CD4-positive, alpha-beta T cell (primary cell): Measurements from ENCODE around the gene FAM241A. TPM values are rescaled to one million over a fixed set of nuclear protein-coding genes. Genes with fewer than 3 reads are reported as not detected.

Experiments used
- ATAC-seq: fragments of 200-7000 bp; cut with Tn5 transposase; one replicate; pipeline ENCODE4 v1.10.0; 2022; ENCODE audit warnings: mild to moderate bottlenecking; ENCODE audit not compliant: poor library complexity
- CTCF ChIA-PET: fragments of 350-600 bp; sonication (Branson Sonifier 250); formaldehyde crosslinking; loops from one replicate; lab custom pipeline; 2021; ENCODE audit warnings: antibody characterized with exemption, inconsistent platforms; lab: Charles Lee
- POLR2A ChIA-PET: fragments of 350-600 bp; sonication (Branson Sonifier 250); formaldehyde crosslinking; loops from one replicate; lab custom pipeline; 2021; ENCODE audit warnings: antibody characterized with exemption, inconsistent platforms; lab: Charles Lee
- DNase-seq, 14 experiments: peaks; one replicate each; pipeline ENCODE4 v3.0.0-alpha.2; 2013 to 2020; ENCODE audit warnings: mixed read lengths in 2 of 14
- H3K27ac ChIP-seq, 2 donors: one replicate each; pipeline versions ENCODE4 v1.5.1 to v1.7.0; 2013; ENCODE audit warnings: low read length in 2 of 2, low read depth in 1 of 2, mild to moderate bottlenecking in 1 of 2
- H3K27me3 ChIP-seq, 2 experiments: 1 replicate in 1 of 2; 2 replicates in 1 of 2; pipeline versions ENCODE4 v1.6.1 to v1.7.0; 2013; ENCODE audit warnings: low read length in 2 of 2, control low read depth in 1 of 2, mild to moderate bottlenecking in 1 of 2, moderate library complexity in 1 of 2; ENCODE audit not compliant: insufficient read depth in 2 of 2, control insufficient read depth in 1 of 2
- H3K36me3 ChIP-seq: one replicate; pipeline ENCODE4 v1.6.1; 2013; ENCODE audit warnings: low read length, control low read depth; ENCODE audit not compliant: insufficient read depth
- H3K4me1 ChIP-seq: one replicate; pipeline ENCODE4 v1.6.1; 2013; ENCODE audit warnings: low read length, control low read depth; ENCODE audit not compliant: insufficient read depth
- H3K4me3 ChIP-seq: one replicate; pipeline ENCODE4 v1.5.1; 2013; ENCODE audit warnings: mild to moderate bottlenecking, low read length, moderate library complexity
- H3K9me3 ChIP-seq, 2 experiments: 1 replicate in 1 of 2; 2 replicates in 1 of 2; pipeline versions ENCODE4 v1.6.1 to v1.7.0; 2013; ENCODE audit warnings: low read length in 2 of 2, mild to moderate bottlenecking in 2 of 2, control low read depth in 1 of 2, moderate library complexity in 1 of 2; ENCODE audit not compliant: control insufficient read depth in 1 of 2, insufficient read depth in 1 of 2
- H3K27ac Mint-ChIP-seq: one replicate; pipeline ENCODE4 v1.8.0; 2020; ENCODE audit warnings: mixed read lengths
- H3K27me3 Mint-ChIP-seq: one replicate; pipeline ENCODE4 v1.8.0; 2021; ENCODE audit warnings: mixed read lengths
- H3K36me3 Mint-ChIP-seq: one replicate; pipeline ENCODE4 v1.8.0; 2021; ENCODE audit warnings: low read depth, mixed read lengths
- H3K4me1 Mint-ChIP-seq: one replicate; pipeline ENCODE4 v1.8.0; 2021; ENCODE audit warnings: low read depth, mixed read lengths
- H3K4me3 Mint-ChIP-seq: one replicate; pipeline ENCODE4 v1.8.0; 2020; ENCODE audit warnings: mild to moderate bottlenecking, mixed read lengths
- H3K9me3 Mint-ChIP-seq: one replicate; pipeline ENCODE4 v1.8.0; 2020; ENCODE audit warnings: mixed read lengths
- intact Hi-C, 2 experiments: fragments of 100-400 bp; cut with DNase I in 1 of 2; cut with micrococcal nuclease in 1 of 2; formaldehyde crosslinking; loops; one replicate each; pipeline versions ENCODE4 v1.15.1 to v1.9.0; 2023 to 2025; cut with DNase I, micrococcal nuclease
- total RNA-seq, 174 experiments: library from RNA in 2 of 174; stranded (reverse) in 2 of 174; gene quantifications; one replicate each; pipeline ENCODE4 v1.2.3 and lab custom pipeline; 2021 to 2026
- TF ChIP-seq, protein P1 (sequence below): fragments of 200-600 bp; IDR thresholded peaks from one replicate; pipeline ENCODE4 v1.8.0; 2022; ENCODE audit warnings: antibody characterized with exemption, mild to moderate bottlenecking

The FAM241A gene
- total RNA-seq, 2 experiments from 2014 or later: 0.74 to 1.1 TPM

DNA sequence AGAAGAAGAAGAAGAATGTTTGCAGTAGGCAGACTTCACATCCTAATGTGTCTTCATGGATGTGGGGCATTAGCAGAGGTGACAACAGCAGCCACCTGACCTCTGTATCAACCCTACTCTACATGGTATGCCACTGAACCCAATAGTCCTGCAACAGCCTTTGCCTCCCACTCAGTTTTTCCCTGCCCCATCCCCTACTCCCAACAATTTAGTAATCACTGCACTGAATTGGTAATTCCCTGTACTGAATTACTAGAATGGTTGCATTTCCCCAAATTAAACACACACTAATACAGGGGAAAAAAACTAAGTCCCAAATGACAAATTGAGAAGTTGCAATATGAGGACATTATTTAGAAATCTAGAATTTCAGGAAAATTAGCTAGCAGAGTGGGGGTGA is 31.4 kb upstream of the FAM241A start:
- no peak overlapping the region for H3K4me3 ChIP-seq
- H3K36me3 ChIP-seq: no peaks in the 10 kb centered on the region
- no peaks in the 10 kb centered on the region for H3K36me3 Mint-ChIP-seq
- no peak overlapping the region for H3K4me3 Mint-ChIP-seq
- H3K27ac ChIP-seq: no peak overlapping the region
- H3K4me1 Mint-ChIP-seq: no peaks in the 10 kb centered on the region
- intact Hi-C loops: no loop called here
- no peaks in the 10 kb centered on the region for H3K4me1 ChIP-seq
- H3K27me3 Mint-ChIP-seq: no peaks in the 10 kb centered on the region
- CTCF ChIA-PET: no interaction called here
- no peaks in the 10 kb centered on the region for H3K9me3 Mint-ChIP-seq
- no peak for DNase-seq
- no peak overlapping the region for H3K27ac Mint-ChIP-seq
- H3K27me3 ChIP-seq: no peaks in the 10 kb centered on the region
- TF ChIP-seq, protein P1, sequence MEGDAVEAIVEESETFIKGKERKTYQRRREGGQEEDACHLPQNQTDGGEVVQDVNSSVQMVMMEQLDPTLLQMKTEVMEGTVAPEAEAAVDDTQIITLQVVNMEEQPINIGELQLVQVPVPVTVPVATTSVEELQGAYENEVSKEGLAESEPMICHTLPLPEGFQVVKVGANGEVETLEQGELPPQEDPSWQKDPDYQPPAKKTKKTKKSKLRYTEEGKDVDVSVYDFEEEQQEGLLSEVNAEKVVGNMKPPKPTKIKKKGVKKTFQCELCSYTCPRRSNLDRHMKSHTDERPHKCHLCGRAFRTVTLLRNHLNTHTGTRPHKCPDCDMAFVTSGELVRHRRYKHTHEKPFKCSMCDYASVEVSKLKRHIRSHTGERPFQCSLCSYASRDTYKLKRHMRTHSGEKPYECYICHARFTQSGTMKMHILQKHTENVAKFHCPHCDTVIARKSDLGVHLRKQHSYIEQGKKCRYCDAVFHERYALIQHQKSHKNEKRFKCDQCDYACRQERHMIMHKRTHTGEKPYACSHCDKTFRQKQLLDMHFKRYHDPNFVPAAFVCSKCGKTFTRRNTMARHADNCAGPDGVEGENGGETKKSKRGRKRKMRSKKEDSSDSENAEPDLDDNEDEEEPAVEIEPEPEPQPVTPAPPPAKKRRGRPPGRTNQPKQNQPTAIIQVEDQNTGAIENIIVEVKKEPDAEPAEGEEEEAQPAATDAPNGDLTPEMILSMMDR: no peak
- POLR2A ChIA-PET: no interaction called here
- H3K9me3 ChIP-seq: no peaks in the 10 kb centered on the region
- no peak for ATAC-seq

DNA sequence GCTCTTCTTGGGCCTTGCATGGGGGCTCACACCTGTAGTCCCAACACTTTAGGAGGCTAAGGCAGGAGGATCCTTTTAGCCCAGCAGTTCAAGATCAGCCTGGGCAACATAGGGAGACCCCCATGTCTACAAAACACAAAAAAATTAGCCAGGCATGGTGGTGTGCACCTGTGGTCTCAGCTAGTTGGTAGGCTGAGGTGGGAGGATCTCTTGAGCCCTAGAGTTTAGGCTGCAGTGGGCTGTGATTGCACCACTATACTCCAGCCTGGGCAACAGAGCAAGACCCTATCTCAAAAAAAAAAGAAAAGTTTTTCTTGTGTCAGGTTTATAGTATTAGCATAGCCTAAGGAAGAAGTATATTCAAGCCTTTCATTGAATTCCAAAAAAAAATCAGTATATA is 30.8 kb upstream of the FAM241A start:
- H3K27me3 ChIP-seq: no peaks in the 10 kb centered on the region
- Mint-ChIP-seq H3K4me1 (peaks cover 3% of the 10 kb centered on the region), H3K9me3 (no peaks in the 10 kb centered on the region), H3K36me3 (no peaks in the 10 kb centered on the region), H3K4me3 (no peak overlapping the region), H3K27me3 (no peaks in the 10 kb centered on the region), H3K27ac (no peak overlapping the region)
- no peak overlapping the region for H3K4me3 ChIP-seq
- no peaks in the 10 kb centered on the region for H3K9me3 ChIP-seq
- H3K36me3 ChIP-seq: no peaks in the 10 kb centered on the region
- H3K27ac ChIP-seq: no peak overlapping the region
- ChIA-PET CTCF (interaction anchor here (1.0 kb wide), 1 partner anchor 24 kb away, joined by 3 read pairs; no protein-coding TSS in a partner anchor), POLR2A (no interaction called here)
- ATAC-seq: no peak
- no peak for DNase-seq
- TF ChIP-seq, protein P1: no peak
- H3K4me1 ChIP-seq: peaks cover 2% of the 10 kb centered on the region
- intact Hi-C loops: no loop called here

DNA sequence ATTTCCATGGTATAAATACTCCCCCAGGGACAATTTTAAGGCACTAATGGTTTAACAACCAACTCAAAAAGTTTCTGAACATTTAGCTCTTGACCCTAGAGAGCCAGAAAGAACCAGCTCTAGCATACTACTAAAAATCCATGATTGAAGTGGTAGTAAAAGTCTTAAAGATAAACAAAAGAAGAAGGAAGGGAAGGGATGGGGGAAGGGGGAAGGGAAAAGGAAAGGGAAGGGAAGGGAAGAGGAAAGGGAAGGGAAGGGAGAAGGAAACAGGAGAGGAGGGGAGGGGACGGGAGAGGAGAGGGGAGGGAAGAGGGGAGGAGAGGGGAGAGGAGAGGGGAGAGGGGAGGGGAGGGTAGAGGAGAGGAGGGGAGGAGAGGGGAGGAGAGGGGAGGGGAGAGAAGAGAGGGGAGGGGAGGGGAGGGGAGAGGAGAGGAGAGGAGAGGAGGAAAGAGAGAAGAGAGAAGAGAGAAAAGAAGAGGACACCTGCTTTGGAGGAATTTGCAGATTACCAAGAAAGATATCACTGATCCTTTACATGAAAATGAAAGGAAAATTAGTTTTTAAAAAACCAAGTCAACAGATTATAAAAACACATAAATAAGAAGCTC is 26.4 kb upstream of the FAM241A start:
- no peak overlapping the region for H3K27ac Mint-ChIP-seq

More for the DNA sequence above, 26.4 kb upstream of the FAM241A start:
- Mint-ChIP-seq H3K4me3 (no peak overlapping the region), H3K9me3 (peaks cover 2% of the 10 kb centered on the region), H3K4me1 (peaks cover 11% of the 10 kb centered on the region), H3K27me3 (no peaks in the 10 kb centered on the region), H3K36me3 (no peaks in the 10 kb centered on the region)
- CTCF ChIA-PET: no interaction called here
- TF ChIP-seq, protein P1: no peak
- intact Hi-C loops: no loop called here
- peaks cover 0 to under 1% of the 10 kb centered on the region in 2 experiments for H3K27me3 ChIP-seq
- H3K4me3 ChIP-seq: no peak overlapping the region
- no peak for DNase-seq
- H3K9me3 ChIP-seq: no peaks in the 10 kb centered on the region
- POLR2A ChIA-PET: no interaction called here
- H3K4me1 ChIP-seq: peaks cover 3% of the 10 kb centered on the region
- H3K27ac ChIP-seq: no peak overlapping the region
- no peak for ATAC-seq
- no peaks in the 10 kb centered on the region for H3K36me3 ChIP-seq
